HL-60 (cell line): ENCODE results near the gene TPBG.
A peak's percentile ranks its signal among the peaks of the same experiment; 100 is the strongest.

Source experiments
- DNase-seq, 2 experiments: peaks; one replicate each; pipeline ENCODE4 v3.0.0-alpha.2; 2010 to 2020; ENCODE audit warnings: low read depth in 1 of 2, low spot score in 1 of 2
- H3K27ac ChIP-seq: fragments of 250-450 bp; sonication (Bioruptor Pico); replicated peaks from 2 replicates; pipeline ENCODE4 v1.5.1; 2020; ENCODE audit warnings: mild to moderate bottlenecking, moderate library complexity
- H3K27me3 ChIP-seq: fragments of 250-450 bp; sonication (Bioruptor Pico); 2 replicates; pipeline ENCODE4 v1.5.1; 2021; ENCODE audit warnings: mild to moderate bottlenecking, moderate library complexity; ENCODE audit not compliant: insufficient read depth, poor library complexity, severe bottlenecking
- H3K4me3 ChIP-seq: replicated peaks from 2 replicates; pipeline ENCODE4 v1.5.1; 2011; ENCODE audit warnings: mild to moderate bottlenecking, control low read depth, low read length; ENCODE audit not compliant: insufficient read depth
- CTCF ChIP-seq: IDR thresholded peaks from one replicate; pipeline ENCODE4 v1.5.1; 2011; ENCODE audit warnings: low read length, control low read depth, inconsistent platforms; ENCODE audit not compliant: insufficient read depth
- GABPA ChIP-seq: IDR thresholded peaks from 2 replicates; pipeline ENCODE4 v1.6.1; 2012; ENCODE audit warnings: low read depth
- POLR2AphosphoS5 ChIP-seq: IDR thresholded peaks from 2 replicates; pipeline ENCODE4 v1.6.1; 2012; ENCODE audit warnings: low read depth
- SPI1 ChIP-seq: IDR thresholded peaks from 2 replicates; pipeline ENCODE4 v1.6.1; 2012; ENCODE audit warnings: low read depth, mild to moderate bottlenecking, borderline replicate concordance
- long read RNA-seq: library from polyadenylated mRNA; unstranded; transcript quantifications from one replicate; pipeline ENCODE4 v2.0.0, GENCODE V29; 2020
- TF ChIP-seq, protein P1 (sequence below): IDR thresholded peaks from 2 replicates; pipeline ENCODE4 v1.6.1; 2012; ENCODE audit warnings: low read depth; ENCODE audit not compliant: insufficient replicate concordance

The TPBG gene
- long read RNA-seq, full-length matches to known transcripts, result 18 of 19 reads
- long read RNA-seq, partial matches to known transcripts, result 0 of 19 reads
- long read RNA-seq, other reads (novel, unspliced or antisense), result 1 of 19 reads

GRCh38 chr6:82363428-82364086 is at the start of gene TPBG:
Gene TPBG (plus strand): TSS chr6:82363817. CDS start chr6:82364962, 1,145 bp downstream.
- H3K27me3 ChIP-seq, result peaks cover 64% of the 10 kb centered on the region
- no peak for DNase-seq
- H3K27ac ChIP-seq, result no peak within 1 kb of the TSS
- peak within 1 kb of the TSS; percentile 49 for H3K4me3 ChIP-seq
- TF ChIP-seq, protein P1, sequence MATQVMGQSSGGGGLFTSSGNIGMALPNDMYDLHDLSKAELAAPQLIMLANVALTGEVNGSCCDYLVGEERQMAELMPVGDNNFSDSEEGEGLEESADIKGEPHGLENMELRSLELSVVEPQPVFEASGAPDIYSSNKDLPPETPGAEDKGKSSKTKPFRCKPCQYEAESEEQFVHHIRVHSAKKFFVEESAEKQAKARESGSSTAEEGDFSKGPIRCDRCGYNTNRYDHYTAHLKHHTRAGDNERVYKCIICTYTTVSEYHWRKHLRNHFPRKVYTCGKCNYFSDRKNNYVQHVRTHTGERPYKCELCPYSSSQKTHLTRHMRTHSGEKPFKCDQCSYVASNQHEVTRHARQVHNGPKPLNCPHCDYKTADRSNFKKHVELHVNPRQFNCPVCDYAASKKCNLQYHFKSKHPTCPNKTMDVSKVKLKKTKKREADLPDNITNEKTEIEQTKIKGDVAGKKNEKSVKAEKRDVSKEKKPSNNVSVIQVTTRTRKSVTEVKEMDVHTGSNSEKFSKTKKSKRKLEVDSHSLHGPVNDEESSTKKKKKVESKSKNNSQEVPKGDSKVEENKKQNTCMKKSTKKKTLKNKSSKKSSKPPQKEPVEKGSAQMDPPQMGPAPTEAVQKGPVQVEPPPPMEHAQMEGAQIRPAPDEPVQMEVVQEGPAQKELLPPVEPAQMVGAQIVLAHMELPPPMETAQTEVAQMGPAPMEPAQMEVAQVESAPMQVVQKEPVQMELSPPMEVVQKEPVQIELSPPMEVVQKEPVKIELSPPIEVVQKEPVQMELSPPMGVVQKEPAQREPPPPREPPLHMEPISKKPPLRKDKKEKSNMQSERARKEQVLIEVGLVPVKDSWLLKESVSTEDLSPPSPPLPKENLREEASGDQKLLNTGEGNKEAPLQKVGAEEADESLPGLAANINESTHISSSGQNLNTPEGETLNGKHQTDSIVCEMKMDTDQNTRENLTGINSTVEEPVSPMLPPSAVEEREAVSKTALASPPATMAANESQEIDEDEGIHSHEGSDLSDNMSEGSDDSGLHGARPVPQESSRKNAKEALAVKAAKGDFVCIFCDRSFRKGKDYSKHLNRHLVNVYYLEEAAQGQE, result no peak
- no peak for TF ChIP-seq GABPA
- no peak for TF ChIP-seq POLR2AphosphoS5
- TF ChIP-seq CTCF, result no peak
- no peak; the same call in 1 of the 2 replicates for TF ChIP-seq SPI1

GRCh38 chr6:82322386-82322785 is 41.2 kb upstream of the TPBG start:
- TF ChIP-seq GABPA (no peak), POLR2AphosphoS5 (no peak), SPI1 (no peak), CTCF (no peak)
- TF ChIP-seq, protein P1, result no peak
- no peak overlapping the region for H3K27ac ChIP-seq
- H3K4me3 ChIP-seq, result no peak overlapping the region
- DNase-seq, result no peak
- H3K27me3 ChIP-seq, result peaks cover 5% of the 10 kb centered on the region

DNA sequence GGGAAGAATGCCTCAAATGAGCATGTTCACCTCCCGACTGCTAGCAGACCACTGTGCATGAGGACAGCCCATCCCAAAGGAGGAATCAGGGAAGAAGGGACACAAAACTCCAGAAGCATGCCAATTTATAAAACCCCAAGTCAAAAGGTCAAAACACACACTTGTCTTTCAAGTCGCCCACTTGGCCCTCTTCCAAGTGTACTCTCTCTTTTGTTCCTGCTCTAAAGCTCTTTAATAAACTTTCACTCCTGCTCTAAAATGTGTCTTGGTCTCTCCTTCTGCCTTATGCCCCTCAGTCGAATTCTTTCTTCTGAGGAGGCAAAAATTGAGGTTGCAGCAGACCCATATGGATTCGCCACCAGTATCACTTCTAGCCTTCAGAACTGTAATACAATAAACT is 33.9 kb upstream of the TPBG start:
- no peak for TF ChIP-seq POLR2AphosphoS5
- TF ChIP-seq, protein P1, result no peak
- TF ChIP-seq SPI1, result no peak
- no peak for TF ChIP-seq CTCF
- TF ChIP-seq GABPA, result no peak
- no peak overlapping the region for H3K4me3 ChIP-seq
- no peak overlapping the region for H3K27ac ChIP-seq
- DNase-seq, result no peak
- H3K27me3 ChIP-seq, result no peaks in the 10 kb centered on the region
